ENCODE data around the gene ERCC6. TPM values are rescaled to one million over a fixed set of nuclear protein-coding genes. Genes with fewer than 3 reads are reported as not detected.
A peak's percentile ranks its signal among the peaks of the same experiment; 100 is the strongest.

Gene ERCC6
- total RNA-seq, 1 donor: 54.3 TPM

DNA sequence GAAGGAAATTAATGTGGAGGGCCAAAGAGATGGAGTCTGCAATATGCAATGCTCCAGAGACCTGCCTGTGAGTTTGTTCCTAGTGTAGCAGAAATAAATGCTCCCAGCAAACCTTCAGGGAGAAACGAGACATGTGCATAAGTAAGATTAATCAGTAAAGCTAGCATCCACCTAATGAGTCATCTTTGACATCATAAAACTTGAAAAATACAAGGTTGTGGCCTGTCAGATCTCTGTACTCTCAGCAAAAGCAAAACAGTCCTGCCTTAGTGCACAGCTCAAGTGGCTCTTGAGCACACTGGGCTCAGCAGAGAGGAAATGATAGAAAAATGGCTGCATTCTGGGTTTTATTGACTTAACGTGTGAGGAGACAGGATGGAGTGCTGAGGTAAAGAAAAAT lies 32.5 kb upstream of the ERCC6 start:
- Histone ChIP-seq H4K20me1 (ENCODE audit: insufficient read depth, low read length) (no peaks in the 10 kb centered on the region), H3K4me2 (ENCODE audit: insufficient read depth, low read length) (no peak overlapping the region), H3K4me1 (ENCODE audit: insufficient read depth, low read length) (peaks cover 31% of the 10 kb centered on the region), H3K9me3 (ENCODE audit: low read depth, low read length) (peaks cover 2% of the 10 kb centered on the region), H2AFZ (ENCODE audit: low read length) (no peak overlapping the region), H3K79me2 (ENCODE audit: insufficient read depth, low read length) (no peaks in the 10 kb centered on the region), H3K36me3 (ENCODE audit: insufficient read depth, low read length) (no peaks in the 10 kb centered on the region), H3K27me3 (ENCODE audit: insufficient read depth, low read length) (no peaks in the 10 kb centered on the region), H3K27ac (ENCODE audit: low read depth, low read length) (no peak overlapping the region), H3K4me3 (ENCODE audit: insufficient read depth, low read length) (no peak overlapping the region)
- no peak for TF ChIP-seq CTCF (IDR thresholded peaks at IDR 0.05; ENCODE audit: extremely low read depth, low read depth, low read length)
- peak; percentile 55 for DNase-seq (ENCODE audit: insufficient read length, low spot score, missing footprints)

DNA sequence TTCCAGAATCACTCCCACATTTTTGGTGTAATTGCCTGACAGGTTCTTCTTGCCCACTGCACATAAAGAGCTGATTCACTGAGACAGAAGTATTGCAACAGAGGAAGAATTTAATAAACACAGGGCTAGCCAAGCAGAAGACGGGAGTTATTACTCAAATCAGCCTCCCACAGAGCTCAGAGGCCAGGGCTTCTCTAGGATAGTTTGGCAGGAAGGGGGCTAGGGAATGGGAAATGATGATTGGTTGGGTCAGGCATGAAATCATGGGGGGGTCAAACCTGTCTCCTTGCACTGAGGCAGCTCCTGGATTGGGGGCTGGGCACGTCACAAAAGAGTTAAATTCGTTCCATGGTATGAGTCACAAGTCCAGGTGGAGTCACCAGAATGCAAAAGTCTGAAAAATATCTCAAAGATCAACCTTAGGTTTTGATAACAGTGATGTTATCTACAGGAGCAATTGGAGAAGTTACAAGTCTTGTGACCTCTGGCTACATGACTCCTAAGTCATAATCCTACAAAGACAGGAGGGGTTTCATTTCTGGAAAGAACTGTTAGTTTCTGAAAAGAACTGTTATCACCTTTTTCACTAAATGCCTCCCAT lies 30.2 kb upstream of the ERCC6 start:
- H3K27ac ChIP-seq (ENCODE audit: low read depth, low read length): peak overlapping the region; percentile 90

GRCh38 chr10:49568235-49568634 lies 29.3 kb upstream of the ERCC6 start:
- peaks cover 2% of the 10 kb centered on the region for H3K9me3 ChIP-seq (ENCODE audit: low read depth, low read length)
- peaks cover 50% of the 10 kb centered on the region for H3K4me1 ChIP-seq (ENCODE audit: insufficient read depth, low read length)
- H3K27me3 ChIP-seq (ENCODE audit: insufficient read depth, low read length): no peaks in the 10 kb centered on the region
- peak overlapping the region; percentile 3 for H2AFZ ChIP-seq (ENCODE audit: low read length)
- peak overlapping the region; percentile 73 for H3K4me2 ChIP-seq (ENCODE audit: insufficient read depth, low read length)
- peak overlapping the region; percentile 90 for H3K27ac ChIP-seq (ENCODE audit: low read depth, low read length)
- H4K20me1 ChIP-seq (ENCODE audit: insufficient read depth, low read length): no peaks in the 10 kb centered on the region
- TF ChIP-seq CTCF (IDR thresholded peaks at IDR 0.05; ENCODE audit: extremely low read depth, low read depth, low read length): no peak
- peak overlapping the region; percentile 46 for H3K4me3 ChIP-seq (ENCODE audit: insufficient read depth, low read length)
- peak; percentile 75 for DNase-seq (ENCODE audit: insufficient read length, low spot score, missing footprints)
- H3K36me3 ChIP-seq (ENCODE audit: insufficient read depth, low read length): no peaks in the 10 kb centered on the region
- H3K79me2 ChIP-seq (ENCODE audit: insufficient read depth, low read length): no peaks in the 10 kb centered on the region

More for the DNA sequence above, 30.2 kb upstream of the ERCC6 start:
- Histone ChIP-seq H3K4me2 (ENCODE audit: insufficient read depth, low read length) (peak overlapping the region; percentile 73), H3K27me3 (ENCODE audit: insufficient read depth, low read length) (no peaks in the 10 kb centered on the region), H2AFZ (ENCODE audit: low read length) (no peak overlapping the region), H3K79me2 (ENCODE audit: insufficient read depth, low read length) (no peaks in the 10 kb centered on the region), H3K4me3 (ENCODE audit: insufficient read depth, low read length) (peak overlapping the region; percentile 46), H4K20me1 (ENCODE audit: insufficient read depth, low read length) (no peaks in the 10 kb centered on the region), H3K36me3 (ENCODE audit: insufficient read depth, low read length) (no peaks in the 10 kb centered on the region), H3K9me3 (ENCODE audit: low read depth, low read length) (peaks cover 2% of the 10 kb centered on the region), H3K4me1 (ENCODE audit: insufficient read depth, low read length) (peaks cover 41% of the 10 kb centered on the region)
- TF ChIP-seq CTCF (IDR thresholded peaks at IDR 0.05; ENCODE audit: extremely low read depth, low read depth, low read length): no peak
- no peak for DNase-seq (ENCODE audit: insufficient read length, low spot score, missing footprints)

DNA sequence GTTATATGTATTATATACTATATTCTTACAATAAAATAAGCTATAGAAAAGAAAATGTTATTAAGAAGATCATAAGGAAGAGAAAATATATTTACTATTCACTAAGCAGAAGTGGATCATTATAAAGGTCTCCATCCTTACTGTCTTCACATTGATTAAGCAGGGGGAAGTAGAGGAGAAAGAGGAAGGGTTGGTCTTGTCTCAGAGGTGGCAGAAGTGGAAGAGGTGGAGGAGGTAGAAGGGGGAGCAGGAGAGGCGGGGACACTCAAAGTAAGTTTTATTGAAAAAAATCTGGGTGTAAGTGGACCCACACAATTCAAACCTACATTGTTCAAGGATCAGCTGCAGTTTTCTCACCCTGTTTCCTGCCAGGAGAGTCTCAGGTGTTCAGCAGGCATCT lies 28.9 kb upstream of the ERCC6 start:
- Histone ChIP-seq H4K20me1 (ENCODE audit: insufficient read depth, low read length) (no peaks in the 10 kb centered on the region), H3K36me3 (ENCODE audit: insufficient read depth, low read length) (no peaks in the 10 kb centered on the region), H3K9me3 (ENCODE audit: low read depth, low read length) (peaks cover 2% of the 10 kb centered on the region), H3K27me3 (ENCODE audit: insufficient read depth, low read length) (no peaks in the 10 kb centered on the region), H3K79me2 (ENCODE audit: insufficient read depth, low read length) (no peaks in the 10 kb centered on the region), H3K4me3 (ENCODE audit: insufficient read depth, low read length) (no peak overlapping the region), H3K4me2 (ENCODE audit: insufficient read depth, low read length) (peak overlapping the region; percentile 73), H2AFZ (ENCODE audit: low read length) (no peak overlapping the region), H3K4me1 (ENCODE audit: insufficient read depth, low read length) (peaks cover 54% of the 10 kb centered on the region), H3K27ac (ENCODE audit: low read depth, low read length) (peak overlapping the region; percentile 90)
- TF ChIP-seq CTCF (IDR thresholded peaks at IDR 0.05; ENCODE audit: extremely low read depth, low read depth, low read length): no peak
- no peak for DNase-seq (ENCODE audit: insufficient read length, low spot score, missing footprints)

Data from osteoblast (primary cell).